AG09309 (cell line): ENCODE data around the gene LYSMD2.

Experiments used
- DNase-seq: peaks from one replicate; pipeline ENCODE4 v3.0.0-alpha.2; 2010; ENCODE audit warnings: low read depth
- H3K4me3 ChIP-seq: 2 replicates; pipeline ENCODE4 v1.5.1; 2011; ENCODE audit warnings: mild to moderate bottlenecking, low read depth, low read length, moderate library complexity; ENCODE audit not compliant: control insufficient read depth
- CTCF ChIP-seq: IDR thresholded peaks from 2 replicates; pipeline ENCODE4 v1.5.1; 2011; ENCODE audit warnings: mild to moderate bottlenecking, low read depth, low read length, inconsistent platforms; ENCODE audit not compliant: insufficient read depth, control insufficient read depth; ENCODE audit errors: missing control alignments

Gene LYSMD2

GRCh38 chr15:51677452-51677851 lies 60.0 kb downstream of the LYSMD2 start:
- H3K4me3 ChIP-seq, result no peak overlapping the region
- DNase-seq, result no peak
- TF ChIP-seq CTCF, result no peak

- no peak for DNase-seq
- H3K4me3 ChIP-seq, result no peak overlapping the region
- no peak for TF ChIP-seq CTCF
Observed at GRCh38 chr15:51677021-51677420, 60.4 kb downstream of the LYSMD2 start.

GRCh38 chr15:51675234-51675633 lies 62.2 kb downstream of the LYSMD2 start:
- no peak for DNase-seq
- TF ChIP-seq CTCF, result no peak
- H3K4me3 ChIP-seq, result no peak overlapping the region
